ENCODE data around the gene LCP2.

LCP2 gene

DNA sequence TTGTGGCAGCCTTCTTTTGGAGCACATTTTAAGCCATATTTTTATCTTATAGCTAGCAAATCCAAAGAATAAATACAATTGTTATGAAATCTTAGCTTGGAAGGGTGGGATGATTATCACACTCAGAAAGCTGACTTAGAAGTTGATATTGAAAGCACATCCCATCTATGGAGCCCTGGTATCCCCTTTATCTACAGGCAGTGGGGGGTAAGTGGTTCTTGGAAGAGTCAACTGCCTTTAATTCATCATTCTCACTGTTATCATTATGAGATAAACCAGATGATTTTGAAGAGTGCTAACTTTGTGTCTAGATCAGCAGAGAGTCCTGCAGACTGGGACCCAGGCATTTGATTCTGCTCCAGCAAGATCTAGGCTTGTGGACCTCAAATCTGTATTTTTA is 3.0 kb downstream of the LCP2 start:
- DNase-seq, result no peak

DNA sequence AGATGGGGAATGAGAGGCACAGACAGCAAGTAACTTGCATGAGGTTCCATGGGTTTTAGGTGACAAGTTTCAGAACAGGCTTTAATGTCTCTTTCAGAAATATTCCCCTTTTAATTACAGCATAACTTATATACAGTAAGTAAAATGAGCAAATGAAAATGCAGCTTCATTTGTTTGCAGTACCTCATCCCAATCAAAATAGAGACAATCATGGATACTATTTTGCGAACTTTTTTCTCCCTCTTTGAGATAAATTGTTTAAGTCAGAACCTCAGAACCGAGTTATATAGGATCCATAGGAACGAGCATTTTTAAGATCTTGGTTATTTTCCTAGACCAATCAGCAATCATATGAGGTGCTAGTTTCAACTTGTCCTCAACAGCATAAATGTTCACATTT is 3.5 kb downstream of the LCP2 start:
- DNase-seq, result no peak

DNA sequence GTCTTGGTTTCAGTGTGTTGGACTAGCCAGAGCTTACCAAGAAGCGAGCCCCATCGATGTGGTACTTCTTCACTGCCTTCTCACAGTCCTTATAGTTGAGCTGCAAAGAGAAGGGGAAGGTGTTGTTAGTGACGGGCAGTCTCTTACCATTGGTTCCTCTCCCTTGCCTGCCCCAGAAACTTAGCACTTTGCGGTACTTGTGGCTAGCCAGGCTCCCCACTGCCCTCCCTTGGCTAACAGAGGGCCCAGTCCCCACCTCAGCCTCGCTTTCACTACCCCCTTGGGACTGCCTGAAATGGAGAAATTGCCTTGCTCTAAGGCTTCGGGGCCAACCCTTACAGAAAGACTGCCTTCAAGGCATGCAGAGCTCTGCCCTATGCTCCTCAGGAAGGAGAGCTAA is 4.3 kb downstream of the LCP2 start:
- DNase-seq, result peak; percentile 79

DNA sequence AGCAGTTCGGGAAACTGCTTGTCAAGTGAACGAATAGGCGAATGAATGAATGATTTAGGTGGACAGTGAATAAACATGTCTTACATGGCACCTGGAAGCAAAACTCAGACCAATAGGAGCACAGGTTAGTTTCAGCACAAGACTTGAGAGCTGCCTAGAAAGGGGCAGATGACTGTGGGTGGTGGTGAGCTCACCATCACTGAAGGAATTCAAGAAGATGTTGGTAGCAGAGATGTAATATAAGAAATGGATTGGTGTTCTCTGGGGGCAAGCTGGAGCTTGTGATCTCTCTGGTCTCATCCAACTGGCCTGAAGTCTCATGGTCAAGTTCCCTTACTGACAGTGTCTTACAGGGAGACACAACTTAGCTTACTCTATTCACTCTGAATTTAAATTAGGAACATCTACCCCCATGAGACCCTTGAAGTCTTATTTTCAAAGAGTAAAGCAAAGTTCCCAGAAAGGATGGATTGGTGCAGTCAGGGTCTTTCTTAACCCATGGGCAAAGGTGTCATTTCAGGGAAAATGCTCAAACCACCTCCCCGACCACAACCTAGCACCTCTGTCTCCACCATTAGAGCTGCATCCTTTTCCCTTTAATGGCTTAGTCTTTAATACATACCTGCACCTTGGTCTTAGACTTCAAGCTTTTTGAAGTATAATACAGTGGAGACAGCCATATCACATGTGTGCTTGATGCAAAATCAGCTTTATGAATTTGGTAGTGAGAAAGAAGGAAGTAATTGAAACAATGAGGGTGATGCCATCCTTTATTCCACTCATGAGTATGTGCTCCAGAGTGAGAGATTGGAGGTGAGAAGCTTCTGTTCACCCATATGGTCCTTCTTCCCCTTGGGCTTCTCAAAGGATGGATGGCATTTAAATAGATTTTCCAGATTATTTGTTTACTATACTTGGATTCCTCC is 5.1 kb downstream of the LCP2 start:
- no peak for DNase-seq

DNA sequence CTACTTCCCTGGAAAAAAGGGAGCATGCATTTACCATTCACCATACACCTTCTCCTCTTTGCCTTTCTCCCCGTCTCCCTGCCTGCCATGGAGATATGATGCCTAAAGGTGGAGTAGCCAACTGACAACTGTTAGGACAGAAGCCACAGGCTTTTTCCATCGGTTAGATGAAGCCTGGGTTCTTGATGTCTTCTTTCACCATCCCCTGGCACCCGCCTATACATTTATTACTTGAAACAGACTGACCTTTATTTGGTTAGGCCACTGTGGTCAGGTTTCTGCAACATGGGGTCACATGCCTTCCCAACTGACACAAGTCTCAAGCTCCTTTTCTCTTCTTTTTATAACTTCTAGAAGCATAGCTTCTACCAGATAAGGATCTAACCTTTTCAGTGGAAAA is 7.1 kb downstream of the LCP2 start:
- no peak for DNase-seq

DNA sequence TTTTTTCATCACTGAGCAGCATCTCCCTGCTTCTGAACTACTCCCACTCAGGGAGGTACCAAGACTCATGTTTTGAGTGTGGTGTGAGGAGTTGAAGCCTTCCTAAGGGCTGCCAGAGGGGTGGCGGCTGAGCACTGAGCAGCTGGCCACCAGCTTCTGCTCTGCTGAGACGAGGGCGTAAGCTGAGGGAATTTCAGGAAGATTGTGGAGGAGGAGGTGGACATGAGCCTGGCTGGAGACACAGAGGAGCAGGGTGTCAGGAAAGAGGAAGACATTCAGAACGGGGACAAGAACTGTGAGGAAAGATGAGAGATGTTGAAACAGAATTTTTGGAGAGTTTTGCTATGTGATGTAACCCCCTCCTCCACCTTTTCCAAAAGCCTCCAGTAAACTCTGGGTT is 7.8 kb downstream of the LCP2 start:
- DNase-seq, result no peak

DNA sequence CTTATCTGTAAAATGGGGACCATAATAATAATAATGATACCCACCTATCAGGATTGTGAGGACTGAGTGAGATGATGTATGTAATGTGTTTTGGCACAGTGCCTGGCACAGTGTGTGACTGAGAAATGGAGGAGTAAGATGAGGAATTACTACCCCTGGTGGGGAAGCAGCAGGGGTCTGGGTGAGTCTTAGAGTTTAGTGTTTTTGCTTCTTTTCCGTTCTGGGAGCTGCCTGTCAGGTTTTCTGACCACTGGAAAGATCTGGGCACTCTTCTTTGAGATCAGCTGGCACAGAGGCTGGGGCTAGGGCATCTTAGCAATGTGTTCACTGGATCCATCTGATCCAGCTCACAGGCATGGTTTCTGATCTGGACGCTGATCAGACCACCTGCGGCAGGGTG is 8.5 kb downstream of the LCP2 start:
- no peak for DNase-seq

DNA sequence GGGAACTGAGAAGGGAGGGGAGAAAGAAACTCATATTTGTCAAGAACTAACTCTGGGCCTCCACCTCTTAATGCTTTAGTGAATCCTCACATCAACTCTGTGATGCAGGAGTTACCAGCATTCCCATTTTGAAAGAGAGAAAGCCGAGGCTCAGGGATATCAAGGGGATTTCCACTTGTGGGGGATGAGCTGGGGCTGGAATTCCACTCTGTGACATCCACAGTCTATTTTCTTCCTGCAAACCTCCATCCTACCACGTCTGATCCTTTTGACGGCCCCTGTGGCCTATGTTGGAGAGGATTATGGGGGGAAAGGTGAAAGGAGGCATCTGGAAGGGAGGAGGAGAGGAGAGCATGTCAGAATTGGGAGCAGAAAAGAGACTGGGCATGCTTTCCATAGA is 9.0 kb downstream of the LCP2 start:
- no peak for DNase-seq

DNA sequence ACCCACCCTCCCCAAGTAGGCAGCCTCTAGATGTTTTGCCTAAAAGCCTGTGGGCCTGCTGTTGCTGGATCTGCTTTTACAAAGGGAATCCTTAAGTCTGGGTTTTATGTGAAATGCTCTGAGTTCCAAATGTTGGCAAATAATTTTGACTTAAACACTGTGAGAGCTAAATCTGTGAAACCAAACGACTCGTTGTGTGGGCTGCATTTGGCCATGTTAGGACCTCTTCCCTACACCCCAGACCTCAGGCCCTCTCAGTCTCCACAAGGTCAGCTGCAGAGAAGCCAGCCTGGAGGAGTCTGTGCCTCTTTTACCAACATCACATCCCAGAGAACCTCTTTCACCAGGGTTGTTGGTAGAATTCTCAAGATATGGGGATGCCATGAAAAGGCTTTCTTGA is 9.4 kb downstream of the LCP2 start:
- no peak for DNase-seq

DNA sequence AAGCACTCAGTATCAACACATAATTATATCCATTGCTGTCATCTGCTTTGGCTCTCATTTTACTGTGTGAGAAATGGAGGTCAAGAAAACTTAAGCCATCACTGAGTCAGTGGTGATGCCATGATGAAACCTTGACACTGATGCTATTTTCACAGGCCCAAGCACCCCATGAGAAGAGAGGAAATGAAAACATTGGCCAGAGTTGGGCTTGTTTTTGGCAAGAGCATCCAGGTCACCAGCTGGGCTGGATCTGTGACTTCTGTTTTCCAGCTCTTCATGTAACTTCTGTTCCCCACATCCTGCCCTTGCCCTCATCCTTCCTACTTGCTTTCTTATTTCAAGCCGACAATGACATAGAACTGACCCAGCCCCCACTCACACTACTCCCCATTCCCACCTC is 10.0 kb downstream of the LCP2 start:
- no peak for DNase-seq

DNA sequence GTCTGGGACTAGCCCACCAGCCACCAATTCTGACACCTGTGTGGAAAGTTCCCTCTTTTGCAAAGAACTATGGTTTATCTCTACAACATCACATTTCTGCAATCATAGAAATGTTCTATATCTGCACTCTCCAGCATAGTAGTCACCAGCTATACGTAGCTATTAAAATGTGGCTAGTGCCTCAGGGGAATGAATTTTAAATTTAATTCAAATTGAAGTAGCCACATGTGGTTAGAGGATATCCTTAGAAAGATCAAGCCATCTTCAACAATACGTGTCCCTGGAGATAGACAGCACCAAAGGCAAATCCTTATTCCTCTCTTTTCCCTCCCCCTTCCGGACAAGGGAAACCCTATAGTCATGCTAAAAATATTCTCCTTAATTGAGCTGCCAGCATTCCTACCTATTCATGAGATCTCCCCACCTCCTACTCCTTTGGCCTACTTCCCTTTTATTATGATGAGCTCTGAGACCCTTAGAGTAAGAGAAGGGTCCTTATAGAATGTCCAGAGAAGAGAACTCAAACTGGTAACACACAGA is 11.1 kb downstream of the LCP2 start:
- DNase-seq, result no peak

DNA sequence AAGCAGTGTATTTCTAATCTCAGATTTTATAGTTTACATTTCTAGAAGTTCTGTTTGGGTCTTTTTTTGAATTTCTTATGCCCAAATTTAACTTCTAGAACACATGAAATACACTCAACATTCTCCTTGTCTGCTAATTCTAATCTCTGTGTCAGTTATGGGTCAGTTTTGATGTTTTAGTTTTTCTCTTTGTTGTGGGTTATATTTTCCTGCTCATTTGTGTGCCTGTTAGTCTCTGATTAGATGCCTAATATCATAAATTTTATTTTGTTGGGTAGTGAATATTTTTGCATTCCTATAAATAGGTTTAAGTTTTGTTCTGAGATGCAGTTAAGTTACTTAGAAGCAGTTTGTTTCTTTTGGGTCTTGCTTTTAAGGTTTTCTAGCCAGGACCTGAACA is 12.4 kb downstream of the LCP2 start:
- DNase-seq, result no peak

DNA sequence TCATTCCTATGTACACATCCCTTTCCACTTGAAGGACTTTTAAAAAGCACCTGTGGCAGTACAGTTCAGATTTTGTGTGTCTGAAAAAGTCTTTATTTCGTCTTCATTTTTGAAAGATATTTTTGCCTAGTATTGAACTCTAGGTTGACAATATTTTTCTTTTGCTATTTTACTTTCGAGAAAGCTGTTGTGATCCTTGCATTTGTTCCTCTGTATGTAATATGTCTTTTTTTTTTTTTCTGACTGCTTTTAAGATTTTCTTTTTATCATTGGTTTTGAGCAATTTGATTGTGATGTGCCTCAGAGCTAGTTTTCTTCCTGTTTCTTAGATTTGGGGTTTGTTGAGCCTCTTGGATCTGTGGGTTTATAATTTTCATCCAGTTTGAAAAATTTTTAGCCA is 13.3 kb downstream of the LCP2 start:
- no peak for DNase-seq

DNA sequence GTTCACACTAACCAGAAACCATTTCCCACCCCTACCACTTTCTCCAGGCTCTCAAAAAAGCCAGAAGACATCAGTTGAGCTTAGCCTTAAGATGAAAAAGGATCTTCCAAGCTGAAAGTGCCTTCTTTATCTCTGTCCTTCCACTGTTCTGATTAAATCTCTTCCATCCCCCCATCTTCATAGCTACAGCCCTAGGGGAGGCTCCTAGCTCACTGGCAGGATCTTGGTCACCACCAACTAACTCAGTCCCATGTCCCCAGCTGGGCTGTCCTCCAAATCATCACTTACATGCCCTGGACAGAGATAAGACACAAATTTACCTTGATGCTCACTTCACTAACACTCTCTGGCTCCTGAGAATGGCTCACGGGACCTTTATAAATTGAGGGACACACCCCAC is 14.3 kb downstream of the LCP2 start:
- no peak for DNase-seq

DNA sequence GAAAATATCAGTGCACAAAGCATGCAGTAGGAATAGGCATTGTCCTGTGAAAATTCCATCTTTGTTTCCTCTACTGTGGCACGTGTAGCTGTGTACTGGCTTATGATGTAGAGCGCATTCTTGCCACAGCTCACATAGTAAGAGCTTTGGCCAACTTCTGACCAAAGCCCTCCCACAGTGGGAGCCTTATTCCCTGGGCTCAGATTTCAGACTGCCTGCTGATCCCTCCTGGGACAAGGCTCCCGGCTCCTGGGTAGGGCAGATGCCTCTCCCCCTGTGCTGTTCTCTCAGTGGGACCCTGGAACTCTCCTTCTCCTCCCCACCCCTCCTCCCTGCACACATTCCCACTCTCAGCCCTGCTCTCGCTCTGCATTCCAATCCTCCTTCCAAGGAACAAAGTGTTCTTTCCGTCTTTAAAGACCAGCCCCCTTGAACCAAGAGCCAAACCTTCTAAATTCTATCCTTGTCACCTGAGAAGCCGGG is 17.5 kb downstream of the LCP2 start:
- DNase-seq, result no peak

DNA sequence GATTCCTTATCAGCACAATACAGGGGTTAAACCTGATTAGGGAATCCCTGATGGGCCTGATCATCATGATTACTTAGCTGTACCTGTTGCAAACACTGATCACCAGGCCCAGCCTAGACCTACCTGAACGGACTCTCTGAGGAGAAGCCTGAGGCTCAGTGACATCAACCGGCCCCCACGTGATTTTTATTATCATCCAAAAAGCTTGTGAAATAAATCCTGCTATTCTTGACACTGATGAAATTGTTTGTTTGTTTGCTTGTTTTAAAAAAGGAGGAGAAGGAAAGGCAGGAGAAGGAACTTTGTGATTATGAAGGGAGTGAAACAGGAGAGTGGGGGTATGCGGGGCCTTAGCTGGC is 18.1 kb downstream of the LCP2 start:
- DNase-seq, result no peak

DNA sequence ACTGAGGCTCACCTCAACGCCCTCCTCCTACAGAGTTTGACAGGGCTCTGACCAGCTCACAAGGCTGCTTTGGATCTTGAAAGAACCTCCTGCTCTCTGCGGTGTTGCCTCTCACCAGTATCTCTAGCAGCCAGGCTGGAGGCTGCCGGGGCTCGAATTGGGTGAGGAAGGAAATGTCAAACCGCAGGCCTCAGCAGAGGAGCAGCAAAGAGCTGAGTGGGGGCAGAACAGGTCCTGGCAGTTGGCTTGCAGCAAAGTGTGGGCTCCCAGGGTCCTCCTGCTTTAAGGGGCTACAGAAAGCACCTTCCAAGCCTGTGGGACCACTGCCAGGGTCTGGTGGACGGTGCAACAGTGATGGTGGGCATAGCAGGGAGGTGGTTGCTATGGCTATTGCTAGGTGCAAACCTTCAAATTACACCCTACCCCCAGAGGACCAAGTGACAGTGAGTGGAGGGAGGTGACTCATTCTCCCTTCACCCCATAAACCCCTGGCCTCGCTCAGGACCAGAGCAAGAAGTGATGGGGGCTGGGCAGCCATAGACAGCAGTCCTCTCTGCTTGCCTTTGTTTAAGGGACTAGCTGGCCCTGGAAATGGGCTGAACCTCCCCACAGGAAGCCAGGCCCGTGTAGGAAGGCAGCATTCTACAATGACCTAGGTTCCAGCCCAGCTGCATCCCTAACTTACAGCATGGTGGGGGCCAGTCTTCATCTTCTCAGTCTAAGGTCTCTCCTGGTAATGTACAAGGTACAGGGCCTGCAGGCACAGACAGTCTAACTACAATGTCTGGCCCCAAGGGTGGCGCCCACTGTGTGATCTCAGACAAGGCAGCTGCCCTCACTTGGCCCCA is 18.7 kb downstream of the LCP2 start:
- peak; percentile 97 for DNase-seq

DNA sequence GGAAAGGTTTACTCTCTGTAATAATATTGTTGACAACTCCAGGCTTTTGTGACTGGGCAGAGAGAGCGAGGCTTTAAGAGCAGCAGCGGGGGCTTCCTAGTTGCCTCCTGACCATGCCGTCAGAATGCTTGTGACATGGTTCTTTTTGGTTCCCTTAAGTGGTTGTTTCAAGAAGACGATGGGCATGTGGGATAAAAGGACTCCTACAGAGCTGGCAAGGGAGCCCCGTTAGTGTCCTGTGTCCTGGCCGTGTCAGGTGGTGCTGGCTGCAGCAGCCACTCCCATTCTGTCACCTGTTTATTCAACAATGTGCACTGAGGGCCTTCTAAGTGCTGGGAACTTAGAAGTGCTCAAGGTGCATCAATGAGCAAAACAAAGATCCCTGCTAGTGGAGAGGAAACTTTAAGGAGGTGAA is 19.7 kb downstream of the LCP2 start:
- no peak for DNase-seq

DNA sequence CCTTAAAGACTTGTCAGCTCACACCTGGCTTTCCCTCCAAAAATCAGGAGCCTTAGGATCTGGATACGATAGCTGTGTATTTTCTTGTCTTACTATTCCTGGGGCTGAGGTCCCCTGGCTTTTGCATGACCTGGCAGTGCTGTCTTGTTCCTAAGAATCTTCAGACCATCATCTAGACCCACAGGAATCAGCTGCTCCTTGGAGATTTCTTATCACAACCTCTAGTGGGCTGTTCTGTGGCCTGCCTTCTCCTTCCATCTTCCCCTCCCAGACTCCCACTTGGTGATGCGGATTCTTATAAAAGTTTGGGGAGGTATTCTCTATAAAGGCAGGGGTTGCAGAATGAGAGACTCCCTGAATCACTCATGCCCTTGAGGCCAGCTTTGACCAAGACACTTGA is 21.4 kb downstream of the LCP2 start:
- DNase-seq, result no peak

DNA sequence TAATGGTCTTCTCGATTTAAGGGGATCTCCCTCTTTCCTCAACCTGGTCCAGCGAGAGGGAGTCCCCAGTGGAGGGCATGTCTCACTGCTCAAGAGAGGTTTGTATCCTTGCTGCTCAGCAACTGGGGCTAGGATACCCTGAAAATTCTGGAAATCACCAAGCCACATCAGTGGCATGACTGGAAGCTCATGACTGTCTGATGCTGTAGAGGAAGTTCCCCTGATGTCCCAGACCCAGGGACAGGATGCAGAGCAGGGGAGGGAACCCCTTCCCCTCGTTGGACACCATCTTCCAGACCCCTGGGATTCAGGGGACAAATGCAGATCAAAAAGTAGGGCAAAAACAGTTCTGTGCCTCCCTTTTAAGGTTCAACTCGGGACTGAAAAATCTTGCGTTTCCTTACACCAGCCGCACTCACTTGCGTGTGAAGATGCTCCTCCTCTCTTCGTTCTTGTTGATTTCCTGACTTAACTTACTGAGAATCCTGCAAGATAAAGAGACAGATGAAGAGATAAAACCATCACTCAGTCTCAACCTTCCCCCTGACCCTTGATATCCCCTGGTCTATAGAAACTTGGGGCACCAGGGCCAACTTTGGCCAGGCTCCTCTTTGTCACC is 22.1 kb downstream of the LCP2 start:
- DNase-seq, result no peak

DNA sequence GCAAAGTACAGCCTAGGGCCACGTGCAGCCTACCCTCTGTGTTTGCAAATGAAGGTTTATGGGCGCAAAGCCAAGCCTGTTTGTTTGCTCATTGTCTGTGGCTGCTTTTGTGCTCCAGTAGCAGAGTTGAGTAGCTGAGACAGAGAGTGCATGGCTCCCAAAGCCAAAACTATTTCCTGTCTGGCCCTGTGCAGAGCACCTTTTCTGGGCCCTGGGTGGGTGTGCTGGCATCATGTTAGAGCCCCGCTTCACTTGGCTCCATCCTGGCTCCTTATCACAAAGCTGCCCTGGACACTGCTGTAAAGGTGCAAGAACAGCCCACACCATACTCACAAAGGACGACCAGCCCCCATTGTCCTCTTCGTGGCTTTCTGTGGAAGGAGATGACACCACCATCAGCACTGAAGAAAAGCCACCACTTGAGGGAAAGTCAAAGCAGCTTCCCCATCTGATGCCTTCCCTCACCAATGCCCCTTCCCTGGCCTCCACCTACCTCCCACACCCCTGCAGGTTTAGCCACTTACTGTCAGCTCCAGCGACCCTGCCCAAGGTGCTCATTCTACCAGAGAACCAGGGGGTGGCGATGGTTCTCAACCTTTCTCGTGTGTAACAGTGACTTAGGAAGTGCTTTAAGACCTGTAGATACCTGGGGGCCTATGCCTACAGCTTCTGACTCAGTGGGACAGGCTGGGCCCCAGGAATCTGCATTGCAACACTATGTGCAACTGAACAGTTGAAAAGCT is 23.4 kb downstream of the LCP2 start:
- DNase-seq, result peak; percentile 73

DNA sequence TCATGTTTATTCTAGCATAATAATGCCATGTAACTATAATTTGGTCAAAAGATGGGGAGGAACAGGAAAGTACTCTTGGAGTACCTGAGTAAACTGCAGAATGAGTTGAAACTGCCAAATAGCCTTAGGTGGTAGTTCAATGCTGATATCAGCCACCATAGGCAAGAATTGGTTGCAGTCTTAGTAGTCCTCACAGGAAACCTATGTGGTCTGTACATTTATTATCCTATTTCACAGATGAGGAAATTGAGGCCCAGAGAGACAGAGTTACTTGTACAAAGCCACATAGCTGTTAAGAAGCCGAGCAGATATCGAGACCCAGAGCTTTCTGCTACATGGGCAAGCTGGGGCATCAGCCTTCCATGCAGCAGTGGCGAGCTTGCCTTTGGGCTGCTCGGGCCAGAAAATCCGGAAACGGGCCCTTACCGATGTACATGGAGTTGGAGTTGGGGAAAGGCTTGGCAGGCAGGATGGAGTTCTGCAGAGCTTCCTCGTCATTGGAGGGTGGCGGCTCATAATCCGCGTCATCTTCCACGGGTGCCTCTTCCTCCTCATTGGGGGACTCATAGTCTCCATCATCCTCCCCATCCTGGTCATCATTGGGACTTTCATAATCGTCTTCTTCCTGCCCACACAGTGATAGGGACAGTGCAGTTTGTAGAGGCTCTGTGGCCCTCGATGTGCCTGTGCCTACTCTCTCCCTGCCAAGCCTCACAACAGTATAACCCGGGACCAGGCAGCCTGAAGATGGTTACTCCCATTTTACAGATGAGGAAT is 27.1 kb downstream of the LCP2 start:
- DNase-seq, result peak; percentile 66
